Measurements from ENCODE around the gene HSD17B2.

The HSD17B2 gene

DNA sequence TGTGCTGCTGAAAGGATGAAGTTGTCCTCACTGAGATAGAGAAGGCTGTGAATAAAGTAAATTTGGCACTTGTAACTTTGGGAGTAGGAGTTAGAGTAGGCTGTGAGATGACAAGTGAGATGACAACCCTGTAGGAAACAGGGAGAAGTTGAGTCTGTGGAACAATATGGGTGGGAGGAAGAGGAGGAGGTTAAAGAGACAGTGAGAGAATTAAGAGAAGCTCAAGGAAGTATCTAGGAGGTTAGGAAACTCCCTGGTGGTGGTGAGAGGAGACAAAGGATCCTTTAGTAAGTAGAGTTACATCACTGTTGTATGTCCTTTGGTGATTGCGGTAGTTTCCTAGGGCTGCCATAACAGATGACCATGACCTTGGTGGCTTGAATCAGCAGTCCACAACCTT, 10.7 kb upstream of the HSD17B2 start:
- no peak for ATAC-seq
- TF ChIP-seq, protein P1, sequence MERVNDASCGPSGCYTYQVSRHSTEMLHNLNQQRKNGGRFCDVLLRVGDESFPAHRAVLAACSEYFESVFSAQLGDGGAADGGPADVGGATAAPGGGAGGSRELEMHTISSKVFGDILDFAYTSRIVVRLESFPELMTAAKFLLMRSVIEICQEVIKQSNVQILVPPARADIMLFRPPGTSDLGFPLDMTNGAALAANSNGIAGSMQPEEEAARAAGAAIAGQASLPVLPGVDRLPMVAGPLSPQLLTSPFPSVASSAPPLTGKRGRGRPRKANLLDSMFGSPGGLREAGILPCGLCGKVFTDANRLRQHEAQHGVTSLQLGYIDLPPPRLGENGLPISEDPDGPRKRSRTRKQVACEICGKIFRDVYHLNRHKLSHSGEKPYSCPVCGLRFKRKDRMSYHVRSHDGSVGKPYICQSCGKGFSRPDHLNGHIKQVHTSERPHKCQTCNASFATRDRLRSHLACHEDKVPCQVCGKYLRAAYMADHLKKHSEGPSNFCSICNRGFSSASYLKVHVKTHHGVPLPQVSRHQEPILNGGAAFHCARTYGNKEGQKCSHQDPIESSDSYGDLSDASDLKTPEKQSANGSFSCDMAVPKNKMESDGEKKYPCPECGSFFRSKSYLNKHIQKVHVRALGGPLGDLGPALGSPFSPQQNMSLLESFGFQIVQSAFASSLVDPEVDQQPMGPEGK (CRISPR knock-in tag; IDR thresholded peaks at IDR 0.05; ENCODE audit: borderline replicate concordance) = no peak
- no peak for TF ChIP-seq TOX (CRISPR knock-in tag; IDR thresholded peaks at IDR 0.05; ENCODE audit: borderline replicate concordance)
- TF ChIP-seq CSRNP3 (CRISPR knock-in tag; IDR thresholded peaks at IDR 0.05) = no peak
- no peak for TF ChIP-seq BACH2 (CRISPR knock-in tag; IDR thresholded peaks at IDR 0.05; ENCODE audit: borderline replicate concordance)
- TF ChIP-seq PPARA (CRISPR knock-in tag; IDR thresholded peaks at IDR 0.05; ENCODE audit: borderline replicate concordance) = no peak
- TF ChIP-seq ZNF565 (CRISPR knock-in tag; conservative IDR thresholded peaks at IDR 0.05; ENCODE audit: low read depth) = no peak
- no peak for TF ChIP-seq TCF4 (CRISPR knock-in tag; IDR thresholded peaks at IDR 0.05; ENCODE audit: borderline replicate concordance)

GRCh38 chr16:82024883-82025282, 10.2 kb upstream of the HSD17B2 start:
- TF ChIP-seq CSRNP3 (CRISPR knock-in tag; IDR thresholded peaks at IDR 0.05) = no peak
- TF ChIP-seq, protein P2, sequence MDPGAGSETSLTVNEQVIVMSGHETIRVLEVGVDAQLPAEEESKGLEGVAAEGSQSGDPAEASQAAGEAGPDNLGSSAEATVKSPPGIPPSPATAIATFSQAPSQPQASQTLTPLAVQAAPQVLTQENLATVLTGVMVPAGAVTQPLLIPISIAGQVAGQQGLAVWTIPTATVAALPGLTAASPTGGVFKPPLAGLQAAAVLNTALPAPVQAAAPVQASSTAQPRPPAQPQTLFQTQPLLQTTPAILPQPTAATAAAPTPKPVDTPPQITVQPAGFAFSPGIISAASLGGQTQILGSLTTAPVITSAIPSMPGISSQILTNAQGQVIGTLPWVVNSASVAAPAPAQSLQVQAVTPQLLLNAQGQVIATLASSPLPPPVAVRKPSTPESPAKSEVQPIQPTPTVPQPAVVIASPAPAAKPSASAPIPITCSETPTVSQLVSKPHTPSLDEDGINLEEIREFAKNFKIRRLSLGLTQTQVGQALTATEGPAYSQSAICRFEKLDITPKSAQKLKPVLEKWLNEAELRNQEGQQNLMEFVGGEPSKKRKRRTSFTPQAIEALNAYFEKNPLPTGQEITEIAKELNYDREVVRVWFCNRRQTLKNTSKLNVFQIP (CRISPR knock-in tag; IDR thresholded peaks at IDR 0.05; ENCODE audit: borderline replicate concordance, low read depth) = no peak
- ATAC-seq = no peak

GRCh38 chr16:82027629-82028064, 7.4 kb upstream of the HSD17B2 start:
- no peak for TF ChIP-seq TOX (CRISPR knock-in tag; IDR thresholded peaks at IDR 0.05; ENCODE audit: borderline replicate concordance)
- no peak for TF ChIP-seq CREB5 (CRISPR knock-in tag; IDR thresholded peaks at IDR 0.05; ENCODE audit: low read depth)
- TF ChIP-seq ZFP3 (CRISPR knock-in tag; IDR thresholded peaks at IDR 0.05) = no peak
- no peak for TF ChIP-seq RARB (CRISPR knock-in tag; IDR thresholded peaks at IDR 0.05)
- no peak for TF ChIP-seq ZNF565 (CRISPR knock-in tag; conservative IDR thresholded peaks at IDR 0.05; ENCODE audit: low read depth)
- no peak for TF ChIP-seq PPARA (CRISPR knock-in tag; IDR thresholded peaks at IDR 0.05; ENCODE audit: borderline replicate concordance)
- TF ChIP-seq GLIS3 (CRISPR knock-in tag; IDR thresholded peaks at IDR 0.05) = no peak
- no peak for TF ChIP-seq CSRNP3 (CRISPR knock-in tag; IDR thresholded peaks at IDR 0.05)
- TF ChIP-seq ESRRG (CRISPR knock-in tag; IDR thresholded peaks at IDR 0.05) = no peak
- no peak for ATAC-seq

DNA sequence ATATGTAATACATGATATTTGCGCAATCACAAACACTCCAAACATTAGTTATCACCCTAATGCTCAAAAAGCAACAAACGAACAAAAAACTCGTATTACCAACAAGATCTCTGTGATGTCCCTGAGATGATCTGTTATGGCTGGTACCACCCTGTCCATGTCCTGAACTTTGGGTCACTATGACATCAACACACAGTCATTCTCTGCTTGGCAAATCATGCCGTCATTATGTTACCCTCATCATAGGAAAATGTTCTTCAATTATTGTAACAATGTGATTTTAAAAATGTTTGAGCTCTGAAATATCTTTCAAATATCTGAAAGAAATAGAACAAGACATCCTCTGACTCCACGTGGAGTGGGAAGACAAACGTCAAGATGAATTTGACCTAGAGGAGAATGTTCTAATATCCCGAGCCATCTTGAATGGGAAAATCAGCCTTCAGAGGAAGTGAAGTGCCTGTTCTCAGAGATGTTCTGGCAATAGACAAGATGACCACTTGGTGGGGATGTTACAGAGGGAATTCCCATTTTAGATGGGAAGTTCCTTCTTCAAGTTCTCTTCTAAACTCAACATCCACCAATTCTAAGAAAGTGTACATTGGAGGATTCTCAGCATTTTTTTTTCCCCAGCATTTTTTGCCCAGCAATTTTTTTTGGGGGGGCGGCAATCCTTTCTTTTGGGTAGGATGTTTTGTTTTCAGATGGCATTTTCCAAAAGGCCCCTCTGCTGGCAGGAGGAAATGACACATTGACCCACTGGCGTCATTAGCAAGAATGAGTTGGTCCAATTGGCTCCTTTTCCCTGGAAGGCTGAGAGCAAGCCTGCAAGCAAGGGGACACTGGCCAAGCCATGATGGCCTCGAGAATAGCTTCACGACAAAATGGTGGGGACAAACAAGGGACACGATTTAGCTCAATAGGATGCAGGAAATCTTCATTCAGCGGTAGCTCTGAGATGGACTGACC, 3.7 kb upstream of the HSD17B2 start:
- ATAC-seq = peak; percentile 73
- TF ChIP-seq, protein P1 (CRISPR knock-in tag; IDR thresholded peaks at IDR 0.05; ENCODE audit: borderline replicate concordance) = no peak
- no peak for TF ChIP-seq PPARA (CRISPR knock-in tag; IDR thresholded peaks at IDR 0.05; ENCODE audit: borderline replicate concordance)
- TF ChIP-seq BACH2 (CRISPR knock-in tag; IDR thresholded peaks at IDR 0.05; ENCODE audit: borderline replicate concordance) = no peak
- TF ChIP-seq ZNF70 (CRISPR knock-in tag; IDR thresholded peaks at IDR 0.05) = no peak
- TF ChIP-seq CSRNP3 (CRISPR knock-in tag; IDR thresholded peaks at IDR 0.05) = no peak
- no peak for TF ChIP-seq OSR1 (CRISPR knock-in tag; IDR thresholded peaks at IDR 0.05)
- TF ChIP-seq, protein P3, sequence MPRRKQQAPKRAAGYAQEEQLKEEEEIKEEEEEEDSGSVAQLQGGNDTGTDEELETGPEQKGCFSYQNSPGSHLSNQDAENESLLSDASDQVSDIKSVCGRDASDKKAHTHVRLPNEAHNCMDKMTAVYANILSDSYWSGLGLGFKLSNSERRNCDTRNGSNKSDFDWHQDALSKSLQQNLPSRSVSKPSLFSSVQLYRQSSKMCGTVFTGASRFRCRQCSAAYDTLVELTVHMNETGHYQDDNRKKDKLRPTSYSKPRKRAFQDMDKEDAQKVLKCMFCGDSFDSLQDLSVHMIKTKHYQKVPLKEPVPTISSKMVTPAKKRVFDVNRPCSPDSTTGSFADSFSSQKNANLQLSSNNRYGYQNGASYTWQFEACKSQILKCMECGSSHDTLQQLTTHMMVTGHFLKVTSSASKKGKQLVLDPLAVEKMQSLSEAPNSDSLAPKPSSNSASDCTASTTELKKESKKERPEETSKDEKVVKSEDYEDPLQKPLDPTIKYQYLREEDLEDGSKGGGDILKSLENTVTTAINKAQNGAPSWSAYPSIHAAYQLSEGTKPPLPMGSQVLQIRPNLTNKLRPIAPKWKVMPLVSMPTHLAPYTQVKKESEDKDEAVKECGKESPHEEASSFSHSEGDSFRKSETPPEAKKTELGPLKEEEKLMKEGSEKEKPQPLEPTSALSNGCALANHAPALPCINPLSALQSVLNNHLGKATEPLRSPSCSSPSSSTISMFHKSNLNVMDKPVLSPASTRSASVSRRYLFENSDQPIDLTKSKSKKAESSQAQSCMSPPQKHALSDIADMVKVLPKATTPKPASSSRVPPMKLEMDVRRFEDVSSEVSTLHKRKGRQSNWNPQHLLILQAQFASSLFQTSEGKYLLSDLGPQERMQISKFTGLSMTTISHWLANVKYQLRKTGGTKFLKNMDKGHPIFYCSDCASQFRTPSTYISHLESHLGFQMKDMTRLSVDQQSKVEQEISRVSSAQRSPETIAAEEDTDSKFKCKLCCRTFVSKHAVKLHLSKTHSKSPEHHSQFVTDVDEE (CRISPR knock-in tag; IDR thresholded peaks at IDR 0.05) = no peak
